Smooth muscle cell (in vitro differentiated cells): ENCODE data around the gene DOCK11. TPM values are rescaled to one million over a fixed set of nuclear protein-coding genes. Genes with fewer than 3 reads are reported as not detected.

Experiments used
- DNase-seq: peaks from one replicate; lab custom pipeline; 2025; ENCODE audit not compliant: unreplicated experiment; lab: John Stamatoyannopoulos, UW
- H2AFZ ChIP-seq: fragments of 200-600 bp; sonication (generic); 2 replicates; pipeline ENCODE4 v1.6.0; 2016; ENCODE audit warnings: antibody characterized with exemption, low read depth, mild to moderate bottlenecking
- H3F3A ChIP-seq: fragments of 200-600 bp; sonication (generic); 2 replicates; pipeline ENCODE4 v1.6.0; 2017; ENCODE audit warnings: antibody characterized with exemption, low read depth
- H3K27ac ChIP-seq: fragments of 200-600 bp; sonication (generic); 2 replicates; pipeline ENCODE4 v1.5.1; 2016; ENCODE audit warnings: low read depth, mild to moderate bottlenecking
- H3K27me3 ChIP-seq: fragments of 200-600 bp; sonication (generic); 2 replicates; pipeline ENCODE4 v1.6.1; 2016; ENCODE audit warnings: low read depth, mild to moderate bottlenecking
- H3K36me3 ChIP-seq: fragments of 200-600 bp; sonication (generic); 2 replicates; pipeline ENCODE4 v1.5.1; 2016; ENCODE audit warnings: low read depth
- H3K4me1 ChIP-seq: fragments of 200-600 bp; sonication (generic); 2 replicates; pipeline ENCODE4 v1.5.1; 2016; ENCODE audit warnings: low read depth
- H3K4me2 ChIP-seq: fragments of 200-600 bp; sonication (generic); 2 replicates; pipeline ENCODE4 v1.6.0; 2016; ENCODE audit warnings: mild to moderate bottlenecking
- H3K4me3 ChIP-seq: fragments of 200-600 bp; sonication (generic); 2 replicates; pipeline ENCODE4 v1.5.1; 2016; ENCODE audit warnings: mild to moderate bottlenecking
- H3K79me2 ChIP-seq: fragments of 200-600 bp; sonication (generic); 2 replicates; pipeline ENCODE4 v1.6.0; 2016; ENCODE audit warnings: low read depth, mild to moderate bottlenecking
- H3K9ac ChIP-seq: fragments of 200-600 bp; sonication (generic); 2 replicates; pipeline ENCODE4 v1.6.0; 2016; ENCODE audit warnings: low read depth
- H3K9me3 ChIP-seq: fragments of 200-600 bp; sonication (generic); replicated peaks from 2 replicates; pipeline ENCODE4 v1.5.1; 2016; ENCODE audit warnings: low read depth
- H4K20me1 ChIP-seq: fragments of 200-600 bp; sonication (generic); 2 replicates; pipeline ENCODE4 v1.6.0; 2016; ENCODE audit warnings: low read depth
- WGBS: methylation state at CpG from one replicate; pipeline ENCODE4 v1.1.7; 2016; ENCODE audit warnings: low lambda C conversion rate; 5-methylcytosine and 5-hydroxymethylcytosine counted together
- polyA plus RNA-seq: library from polyadenylated mRNA; unstranded; fragments of >200 nt; fragmentation: Nextera tagmentation; extraction: Ambion mirVana; gene quantifications from 2 replicates; pipeline ENCODE4 v1.2.1, GENCODE V29; 2016
- total RNA-seq: library from RNA; depleted of rRNA; stranded (reverse); fragments of >200 nt; gene quantifications from 2 replicates; pipeline ENCODE4 v1.2.3, GENCODE V29; 2014
- TF ChIP-seq, protein P1 (sequence below): fragments of 200-600 bp; sonication (generic); IDR thresholded peaks from 2 replicates; pipeline ENCODE4 v1.5.1; 2017; ENCODE audit warnings: borderline replicate concordance, mild to moderate bottlenecking, antibody characterized with exemption; ENCODE audit not compliant: insufficient read depth, poor library complexity, severe bottlenecking

Gene DOCK11
- total and polyA plus RNA-seq, 2 experiments from 2014 or later = 2.3 to 2.6 TPM

GRCh38 chrX:118675326-118675965 is 179.8 kb downstream of the DOCK11 start:
- Histone ChIP-seq H3K4me3 (no peak overlapping the region), H3K4me1 (no peaks in the 10 kb centered on the region), H2AFZ (no peak overlapping the region), H4K20me1 (no peaks in the 10 kb centered on the region), H3K27ac (no peak overlapping the region), H3K27me3 (no peaks in the 10 kb centered on the region), H3K9me3 (no peaks in the 10 kb centered on the region), H3F3A (no peaks in the 10 kb centered on the region), H3K9ac (no peak overlapping the region), H3K79me2 (no peaks in the 10 kb centered on the region), H3K36me3 (no peaks in the 10 kb centered on the region), H3K4me2 (no peak overlapping the region)
- TF ChIP-seq, protein P1, sequence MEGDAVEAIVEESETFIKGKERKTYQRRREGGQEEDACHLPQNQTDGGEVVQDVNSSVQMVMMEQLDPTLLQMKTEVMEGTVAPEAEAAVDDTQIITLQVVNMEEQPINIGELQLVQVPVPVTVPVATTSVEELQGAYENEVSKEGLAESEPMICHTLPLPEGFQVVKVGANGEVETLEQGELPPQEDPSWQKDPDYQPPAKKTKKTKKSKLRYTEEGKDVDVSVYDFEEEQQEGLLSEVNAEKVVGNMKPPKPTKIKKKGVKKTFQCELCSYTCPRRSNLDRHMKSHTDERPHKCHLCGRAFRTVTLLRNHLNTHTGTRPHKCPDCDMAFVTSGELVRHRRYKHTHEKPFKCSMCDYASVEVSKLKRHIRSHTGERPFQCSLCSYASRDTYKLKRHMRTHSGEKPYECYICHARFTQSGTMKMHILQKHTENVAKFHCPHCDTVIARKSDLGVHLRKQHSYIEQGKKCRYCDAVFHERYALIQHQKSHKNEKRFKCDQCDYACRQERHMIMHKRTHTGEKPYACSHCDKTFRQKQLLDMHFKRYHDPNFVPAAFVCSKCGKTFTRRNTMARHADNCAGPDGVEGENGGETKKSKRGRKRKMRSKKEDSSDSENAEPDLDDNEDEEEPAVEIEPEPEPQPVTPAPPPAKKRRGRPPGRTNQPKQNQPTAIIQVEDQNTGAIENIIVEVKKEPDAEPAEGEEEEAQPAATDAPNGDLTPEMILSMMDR = no peak
- no peak for DNase-seq
- 89% methylated on average over 4 of the region's 4 CpGs for WGBS

GRCh38 chrX:118675966-118676349 is 180.3 kb downstream of the DOCK11 start:
- H3K4me3 ChIP-seq = no peak overlapping the region
- TF ChIP-seq, protein P1 = no peak
- H3K4me1 ChIP-seq = no peaks in the 10 kb centered on the region
- no peak overlapping the region for H2AFZ ChIP-seq
- H4K20me1 ChIP-seq = no peaks in the 10 kb centered on the region
- no peaks in the 10 kb centered on the region for H3F3A ChIP-seq
- no peaks in the 10 kb centered on the region for H3K79me2 ChIP-seq
- no peak overlapping the region for H3K9ac ChIP-seq
- no peak overlapping the region for H3K4me2 ChIP-seq
- no peaks in the 10 kb centered on the region for H3K27me3 ChIP-seq
- no peaks in the 10 kb centered on the region for H3K9me3 ChIP-seq
- H3K27ac ChIP-seq = no peak overlapping the region
- no peaks in the 10 kb centered on the region for H3K36me3 ChIP-seq
- DNase-seq = no peak

DNA sequence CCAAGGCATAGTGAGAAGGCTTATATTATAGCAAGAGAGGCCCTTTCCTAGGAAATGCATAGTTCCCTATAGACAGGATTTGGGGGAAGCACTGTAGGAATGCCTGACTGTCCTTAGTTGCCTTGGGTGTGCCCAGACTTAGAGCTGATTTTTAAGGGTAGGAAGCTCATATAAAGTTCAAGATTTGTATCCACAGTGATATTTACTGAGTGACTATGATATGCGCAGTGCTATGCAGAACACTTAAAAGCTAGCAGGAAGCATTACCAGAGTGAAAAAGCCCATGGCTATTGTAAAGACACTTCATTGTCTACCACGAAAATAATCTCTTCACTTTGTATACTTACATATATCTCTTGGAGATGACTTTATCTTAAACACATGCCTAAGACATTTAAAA is 181.7 kb downstream of the DOCK11 start:
- no peak overlapping the region for H3K4me3 ChIP-seq
- H4K20me1 ChIP-seq = no peaks in the 10 kb centered on the region
- 63% methylated on average over 2 of the region's 2 CpGs for WGBS
- no peaks in the 10 kb centered on the region for H3K9me3 ChIP-seq
- H3F3A ChIP-seq = no peaks in the 10 kb centered on the region
- no peak overlapping the region for H3K9ac ChIP-seq
- no peaks in the 10 kb centered on the region for H3K79me2 ChIP-seq
- TF ChIP-seq, protein P1 = no peak
- no peak overlapping the region for H3K4me2 ChIP-seq
- DNase-seq = no peak
- H3K36me3 ChIP-seq = no peaks in the 10 kb centered on the region
- H2AFZ ChIP-seq = no peak overlapping the region
- no peaks in the 10 kb centered on the region for H3K27me3 ChIP-seq
- H3K4me1 ChIP-seq = no peaks in the 10 kb centered on the region
- H3K27ac ChIP-seq = no peak overlapping the region

- Histone ChIP-seq H3K4me3 (no peak overlapping the region), H3K9ac (no peak overlapping the region), H3K27ac (no peak overlapping the region), H3K27me3 (no peaks in the 10 kb centered on the region), H2AFZ (no peak overlapping the region), H3K36me3 (no peaks in the 10 kb centered on the region), H3K9me3 (no peaks in the 10 kb centered on the region), H3K4me1 (no peaks in the 10 kb centered on the region), H4K20me1 (no peaks in the 10 kb centered on the region), H3K79me2 (no peaks in the 10 kb centered on the region), H3K4me2 (no peak overlapping the region), H3F3A (no peaks in the 10 kb centered on the region)
- WGBS = 79% methylated on average over 1 of the region's 1 CpG
- TF ChIP-seq, protein P1 = no peak
- no peak for DNase-seq
These were observed 183.7 kb downstream of the DOCK11 start for GRCh38 chrX:118679290-118679689.
